WTC11 (cell line): Measurements from ENCODE around the gene GAR1.

ENCODE experiments used
- ATF1 ChIP-seq: sonication (generic); formaldehyde crosslinking; IDR thresholded peaks from 2 replicates; pipeline ENCODE4 v1.8.1; 2023; ENCODE audit warnings: mild to moderate bottlenecking, moderate library complexity, missing genetic modification reagents
- ATF3 ChIP-seq: sonication (generic); formaldehyde crosslinking; conservative IDR thresholded peaks from 2 replicates; pipeline ENCODE4 v1.8.1; 2022; ENCODE audit warnings: mild to moderate bottlenecking, missing genetic modification reagents
- CBFB ChIP-seq: sonication (generic); formaldehyde crosslinking; IDR thresholded peaks from 2 replicates; pipeline ENCODE4 v1.8.1; 2022; ENCODE audit warnings: mild to moderate bottlenecking, low read depth, missing genetic modification reagents
- CREB1 ChIP-seq: sonication (generic); formaldehyde crosslinking; IDR thresholded peaks from 2 replicates; pipeline ENCODE4 v1.8.0; 2023; ENCODE audit warnings: mild to moderate bottlenecking, missing genetic modification reagents
- ELF4 ChIP-seq: sonication (generic); formaldehyde crosslinking; IDR thresholded peaks from 2 replicates; pipeline ENCODE4 v1.8.1; 2022; ENCODE audit warnings: low read depth, mild to moderate bottlenecking, moderate library complexity, missing genetic modification reagents
- NR1H2 ChIP-seq: sonication (generic); formaldehyde crosslinking; IDR thresholded peaks from 2 replicates; pipeline ENCODE4 v1.9.0; 2021; ENCODE audit warnings: mild to moderate bottlenecking, moderate library complexity, missing genetic modification reagents
- STAT6 ChIP-seq: sonication (generic); formaldehyde crosslinking; conservative IDR thresholded peaks from 2 replicates; pipeline ENCODE4 v1.8.1; 2023; ENCODE audit warnings: mild to moderate bottlenecking, low read depth, missing genetic modification reagents, moderate library complexity
- ZBTB21 ChIP-seq: sonication (generic); formaldehyde crosslinking; IDR thresholded peaks from 2 replicates; pipeline ENCODE4 v1.8.1; 2023; ENCODE audit warnings: mild to moderate bottlenecking, missing genetic modification reagents, borderline replicate concordance
- ZSCAN18 ChIP-seq: fragments of 250-450 bp; sonication (Bioruptor Pico); IDR thresholded peaks from 2 replicates; pipeline ENCODE4 v2.1.2; 2022; ENCODE audit warnings: mild to moderate bottlenecking, moderate library complexity
- TF ChIP-seq, protein P1 (sequence below): fragments of 200-600 bp; IDR thresholded peaks from 2 replicates; pipeline ENCODE4 v1.8.0; 2022; ENCODE audit warnings: antibody characterized with exemption
- TF ChIP-seq, protein P2 (sequence below): fragments of 250-450 bp; sonication (Bioruptor Pico); IDR thresholded peaks from 2 replicates; pipeline ENCODE4 v1.9.0; 2021; ENCODE audit warnings: mild to moderate bottlenecking

- TF ChIP-seq, protein P1, sequence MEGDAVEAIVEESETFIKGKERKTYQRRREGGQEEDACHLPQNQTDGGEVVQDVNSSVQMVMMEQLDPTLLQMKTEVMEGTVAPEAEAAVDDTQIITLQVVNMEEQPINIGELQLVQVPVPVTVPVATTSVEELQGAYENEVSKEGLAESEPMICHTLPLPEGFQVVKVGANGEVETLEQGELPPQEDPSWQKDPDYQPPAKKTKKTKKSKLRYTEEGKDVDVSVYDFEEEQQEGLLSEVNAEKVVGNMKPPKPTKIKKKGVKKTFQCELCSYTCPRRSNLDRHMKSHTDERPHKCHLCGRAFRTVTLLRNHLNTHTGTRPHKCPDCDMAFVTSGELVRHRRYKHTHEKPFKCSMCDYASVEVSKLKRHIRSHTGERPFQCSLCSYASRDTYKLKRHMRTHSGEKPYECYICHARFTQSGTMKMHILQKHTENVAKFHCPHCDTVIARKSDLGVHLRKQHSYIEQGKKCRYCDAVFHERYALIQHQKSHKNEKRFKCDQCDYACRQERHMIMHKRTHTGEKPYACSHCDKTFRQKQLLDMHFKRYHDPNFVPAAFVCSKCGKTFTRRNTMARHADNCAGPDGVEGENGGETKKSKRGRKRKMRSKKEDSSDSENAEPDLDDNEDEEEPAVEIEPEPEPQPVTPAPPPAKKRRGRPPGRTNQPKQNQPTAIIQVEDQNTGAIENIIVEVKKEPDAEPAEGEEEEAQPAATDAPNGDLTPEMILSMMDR: no peak
- TF ChIP-seq, protein P2, sequence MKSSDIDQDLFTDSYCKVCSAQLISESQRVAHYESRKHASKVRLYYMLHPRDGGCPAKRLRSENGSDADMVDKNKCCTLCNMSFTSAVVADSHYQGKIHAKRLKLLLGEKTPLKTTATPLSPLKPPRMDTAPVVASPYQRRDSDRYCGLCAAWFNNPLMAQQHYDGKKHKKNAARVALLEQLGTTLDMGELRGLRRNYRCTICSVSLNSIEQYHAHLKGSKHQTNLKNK (CRISPR knock-in tag): no peak
- TF ChIP-seq CREB1 (CRISPR knock-in tag) (no peak), ATF3 (CRISPR knock-in tag) (no peak), ATF1 (no peak), ZSCAN18 (no peak), NR1H2 (no peak), CBFB (CRISPR knock-in tag) (no peak), STAT6 (CRISPR knock-in tag) (no peak), ZBTB21 (CRISPR knock-in tag) (no peak), ELF4 (CRISPR knock-in tag) (no peak)
These were observed 11.5 kb upstream of the GAR1 start for GRCh38 chr4:109803924-109804571.
